Liver (tissue), 9 donors: ENCODE data around the gene IL17B. TPM values are rescaled to one million over a fixed set of nuclear protein-coding genes. Genes with fewer than 3 reads are reported as not detected.

ENCODE experiments used
- DNase-seq: peaks from one replicate; pipeline ENCODE4 v3.0.0-alpha.2; 2017; ENCODE audit warnings: low spot score
- H3K27ac ChIP-seq, 2 donors: one replicate each; pipeline ENCODE4 v1.7.0; 2013; ENCODE audit warnings: inconsistent platforms in 2 of 2, low read length in 2 of 2, control low read depth in 1 of 2, low read depth in 1 of 2, mild to moderate bottlenecking in 1 of 2
- H3K27me3 ChIP-seq, 4 donors: one replicate each; pipeline versions ENCODE4 v1.6.1 to v1.7.0; 2013; ENCODE audit warnings: low read length in 3 of 4, inconsistent platforms in 1 of 4, mild to moderate bottlenecking in 1 of 4, moderate library complexity in 1 of 4; ENCODE audit not compliant: control insufficient read depth in 4 of 4, insufficient read depth in 4 of 4
- H3K36me3 ChIP-seq, 4 donors: one replicate each; pipeline versions ENCODE4 v1.6.1 to v1.7.0; 2013; ENCODE audit warnings: low read length in 3 of 4, mild to moderate bottlenecking in 3 of 4, low read depth in 1 of 4, moderate library complexity in 1 of 4; ENCODE audit not compliant: control insufficient read depth in 4 of 4, insufficient read depth in 3 of 4
- H3K4me1 ChIP-seq, 4 donors: one replicate each; pipeline versions ENCODE4 v1.6.1 to v1.7.0; 2013; ENCODE audit warnings: low read length in 3 of 4, mild to moderate bottlenecking in 3 of 4, moderate library complexity in 1 of 4; ENCODE audit not compliant: control insufficient read depth in 4 of 4, insufficient read depth in 4 of 4
- H3K4me3 ChIP-seq, 3 donors: one replicate each; pipeline versions ENCODE4 v1.6.1 to v1.7.0; 2013; ENCODE audit warnings: low read length in 3 of 3, control low read depth in 1 of 3, low read depth in 1 of 3, mild to moderate bottlenecking in 1 of 3
- H3K9ac ChIP-seq, 2 donors: one replicate each; pipeline ENCODE4 v1.7.0; 2013; ENCODE audit warnings: low read length in 2 of 2, mild to moderate bottlenecking in 2 of 2, moderate library complexity in 2 of 2, control low read depth in 1 of 2, low read depth in 1 of 2
- H3K9me3 ChIP-seq, 4 donors: one replicate each; pipeline versions ENCODE4 v1.6.1 to v1.7.0; 2013; ENCODE audit warnings: low read length in 3 of 4; ENCODE audit not compliant: control insufficient read depth in 4 of 4
- CTCF ChIP-seq: fragments of 150-350 bp; IDR thresholded peaks from 2 replicates; pipeline ENCODE4 v1.5.1; 2017; ENCODE audit warnings: improper control_type of control experiment, low read depth, low read length; ENCODE audit not compliant: missing input control
- EGR1 ChIP-seq, 2 donors: IDR thresholded peaks; 2 replicates each; pipeline ENCODE4 v1.6.1; 2016 to 2018; ENCODE audit warnings: antibody characterized with exemption in 2 of 2, low read depth in 2 of 2
- FOXA1 ChIP-seq: IDR thresholded peaks from 2 replicates; pipeline ENCODE4 v1.6.1; 2016; ENCODE audit warnings: antibody characterized with exemption
- FOXA2 ChIP-seq: IDR thresholded peaks from 2 replicates; pipeline ENCODE4 v1.6.1; 2016; ENCODE audit warnings: antibody characterized with exemption
- GABPA ChIP-seq, 2 donors: IDR thresholded peaks in 1 of 2; conservative IDR thresholded peaks in 1 of 2; 2 replicates each; pipeline ENCODE4 v1.6.1; 2016; ENCODE audit warnings: antibody characterized with exemption in 2 of 2, mild to moderate bottlenecking in 1 of 2, moderate library complexity in 1 of 2
- HNF4A ChIP-seq, 2 donors: conservative IDR thresholded peaks; 2 replicates each; pipeline ENCODE4 v1.6.1; 2016; ENCODE audit warnings: antibody characterized with exemption in 2 of 2, mild to moderate bottlenecking in 2 of 2
- JUND ChIP-seq, 2 donors: IDR thresholded peaks; 2 replicates each; pipeline ENCODE4 v1.6.1; 2016; ENCODE audit warnings: antibody characterized with exemption in 2 of 2
- MAX ChIP-seq: IDR thresholded peaks from 2 replicates; pipeline ENCODE4 v1.6.1; 2016; ENCODE audit warnings: antibody characterized with exemption
- NR2F2 ChIP-seq: IDR thresholded peaks from 2 replicates; pipeline ENCODE4 v1.6.1; 2016; ENCODE audit warnings: antibody characterized with exemption
- RAD21 ChIP-seq, 2 donors: IDR thresholded peaks; 2 replicates each; pipeline ENCODE4 v1.6.1; 2016; ENCODE audit warnings: antibody characterized with exemption in 2 of 2, mild to moderate bottlenecking in 2 of 2
- REST ChIP-seq: IDR thresholded peaks from 2 replicates; pipeline ENCODE4 v1.6.1; 2016; ENCODE audit warnings: antibody characterized with exemption, mild to moderate bottlenecking
- RXRA ChIP-seq, 2 donors: IDR thresholded peaks; 2 replicates each; pipeline ENCODE4 v1.6.1; 2017 to 2018; ENCODE audit warnings: antibody characterized with exemption in 2 of 2, mild to moderate bottlenecking in 1 of 2
- SP1 ChIP-seq: IDR thresholded peaks from 2 replicates; pipeline ENCODE4 v1.6.1; 2018; ENCODE audit warnings: antibody characterized with exemption, mild to moderate bottlenecking
- TAF1 ChIP-seq: conservative IDR thresholded peaks from 2 replicates; pipeline ENCODE4 v1.6.1; 2016; ENCODE audit warnings: antibody characterized with exemption, mild to moderate bottlenecking
- YY1 ChIP-seq: IDR thresholded peaks from 2 replicates; pipeline ENCODE4 v1.6.1; 2016; ENCODE audit warnings: antibody characterized with exemption, mild to moderate bottlenecking
- WGBS: extraction: QIAGEN DNeasy Blood & Tissue Kit; methylation state at CpG from one replicate; pipeline ENCODE4 v1.1.7; 2013; 5-methylcytosine and 5-hydroxymethylcytosine counted together
- polyA plus RNA-seq, 2 donors: library from polyadenylated mRNA; stranded (reverse) in 1 of 2; unstranded in 1 of 2; fragments of 200-250 nt in 1 of 2; fragments of >200 nt in 1 of 2; fragmentation: Nextera tagmentation in 1 of 2; extraction: Ambion mirVana in 1 of 2; gene quantifications; one replicate each; pipeline versions ENCODE4 v1.2.1 to v1.2.3, GENCODE V29; 2013 to 2015
- total RNA-seq, 2 donors: library from RNA; depleted of rRNA; stranded (reverse); fragments of >200 nt; gene quantifications; one replicate each; pipeline ENCODE4 v1.2.3, GENCODE V29; 2014
- TF ChIP-seq, protein P1 (sequence below): IDR thresholded peaks from 2 replicates; pipeline ENCODE4 v1.6.1; 2016; ENCODE audit warnings: antibody characterized with exemption
- TF ChIP-seq, protein P2 (sequence below): IDR thresholded peaks from 2 replicates; pipeline ENCODE4 v1.6.1; 2016; ENCODE audit warnings: antibody characterized with exemption
- donor health status: healthy.
- donor health status: healthy.
- donor health status: healthy.
- donor health status: healthy.
- donor health status: healthy.

IL17B gene
- total and polyA plus RNA-seq, 4 donors: not detected

- Histone ChIP-seq H3K9me3 (no peaks in the 10 kb centered on the region), H3K4me1 (peaks cover 2 to 19% (median 13%) of the 10 kb centered on the region in 4 donors), H3K4me3 (peak overlapping the region; percentile 77 to 90 (median 81)), H3K27ac (no peak overlapping the region), H3K9ac (peak overlapping the region in 1 of 2 donors; percentile 22), H3K27me3 (no peaks in the 10 kb centered on the region), H3K36me3 (peaks cover 6 to 29% (median 25%) of the 10 kb centered on the region in 4 donors)
- 6% methylated on average over 11 of the region's 11 CpGs for WGBS
- no peak for TF ChIP-seq FOXA1
- no peak for TF ChIP-seq TAF1
- TF ChIP-seq MAX: no peak
- TF ChIP-seq, protein P1, sequence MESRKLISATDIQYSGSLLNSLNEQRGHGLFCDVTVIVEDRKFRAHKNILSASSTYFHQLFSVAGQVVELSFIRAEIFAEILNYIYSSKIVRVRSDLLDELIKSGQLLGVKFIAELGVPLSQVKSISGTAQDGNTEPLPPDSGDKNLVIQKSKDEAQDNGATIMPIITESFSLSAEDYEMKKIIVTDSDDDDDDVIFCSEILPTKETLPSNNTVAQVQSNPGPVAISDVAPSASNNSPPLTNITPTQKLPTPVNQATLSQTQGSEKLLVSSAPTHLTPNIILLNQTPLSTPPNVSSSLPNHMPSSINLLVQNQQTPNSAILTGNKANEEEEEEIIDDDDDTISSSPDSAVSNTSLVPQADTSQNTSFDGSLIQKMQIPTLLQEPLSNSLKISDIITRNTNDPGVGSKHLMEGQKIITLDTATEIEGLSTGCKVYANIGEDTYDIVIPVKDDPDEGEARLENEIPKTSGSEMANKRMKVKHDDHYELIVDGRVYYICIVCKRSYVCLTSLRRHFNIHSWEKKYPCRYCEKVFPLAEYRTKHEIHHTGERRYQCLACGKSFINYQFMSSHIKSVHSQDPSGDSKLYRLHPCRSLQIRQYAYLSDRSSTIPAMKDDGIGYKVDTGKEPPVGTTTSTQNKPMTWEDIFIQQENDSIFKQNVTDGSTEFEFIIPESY: no peak
- no peak for TF ChIP-seq GABPA (IDR thresholded peaks at IDR 0.05 in 1 of 2, conservative IDR thresholded peaks at IDR 0.05 in 1 of 2)
- no peak for TF ChIP-seq SP1
- TF ChIP-seq REST: no peak
- no peak for TF ChIP-seq FOXA2
- no peak for TF ChIP-seq NR2F2
- no peak for TF ChIP-seq CTCF
- no peak for TF ChIP-seq JUND (IDR thresholded peaks at IDR 0.05)
- no peak for TF ChIP-seq HNF4A (conservative IDR thresholded peaks at IDR 0.05)
- no peak for TF ChIP-seq YY1
- no peak for DNase-seq
These were observed 33.2 kb downstream of the IL17B start for GRCh38 chr5:149345892-149346222.

- peak within 1 kb of the TSS; percentile 43 to 69 for H3K9ac ChIP-seq
- H3K4me3 ChIP-seq: peak within 1 kb of the TSS; percentile 77 to 90 (median 81)
- H3K27me3 ChIP-seq: no peaks in the 10 kb centered on the region
- H3K9me3 ChIP-seq: no peaks in the 10 kb centered on the region
- peaks cover 2 to 19% (median 13%) of the 10 kb centered on the region in 4 donors for H3K4me1 ChIP-seq
- peaks cover 6 to 24% (median 20%) of the 10 kb centered on the region in 4 donors for H3K36me3 ChIP-seq
- peak; percentile 92 for DNase-seq
- peak within 1 kb of the TSS; percentile 39 to 65 for H3K27ac ChIP-seq
- WGBS: under 1% methylated on average over 54 of the region's 54 CpGs
- TF ChIP-seq RAD21 (IDR thresholded peaks at IDR 0.05) (peak; percentile 7 to 36), GABPA (IDR thresholded peaks at IDR 0.05 in 1 of 2, conservative IDR thresholded peaks at IDR 0.05 in 1 of 2) (peak; percentile 99 to 100), RXRA (IDR thresholded peaks at IDR 0.05) (peak; percentile 44 to 49), EGR1 (IDR thresholded peaks at IDR 0.05; ENCODE audit: low read depth in 2 of 2) (peak; percentile 95 to 97), NR2F2 (peak; percentile 68), TAF1 (peak; percentile 72), HNF4A (conservative IDR thresholded peaks at IDR 0.05) (peak in 1 of 2 donors; percentile 37), REST (peak; percentile 44), SP1 (peak; percentile 72)
- TF ChIP-seq, protein P2, sequence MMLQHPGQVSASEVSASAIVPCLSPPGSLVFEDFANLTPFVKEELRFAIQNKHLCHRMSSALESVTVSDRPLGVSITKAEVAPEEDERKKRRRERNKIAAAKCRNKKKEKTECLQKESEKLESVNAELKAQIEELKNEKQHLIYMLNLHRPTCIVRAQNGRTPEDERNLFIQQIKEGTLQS: no peak
- TF ChIP-seq, protein P1: peak; percentile 55
These were observed 33.8 kb downstream of the IL17B start, which contains the start of gene GRPEL2 for GRCh38 chr5:149345147-149345891. TSS of gene GRPEL2 (plus strand) at chr5:149345499. CDS start at chr5:149345540, 41 bp downstream.
